B cell (primary cell): ENCODE measurements around the gene PTPRN. TPM values are rescaled to one million over a fixed set of nuclear protein-coding genes. Genes with fewer than 3 reads are reported as not detected.

Source experiments
- ATAC-seq: fragments of 200-7000 bp; cut with Tn5 transposase; one replicate; pipeline ENCODE4 v1.10.0; 2021; ENCODE audit warnings: low read depth, mild to moderate bottlenecking, moderate number of reproducible peaks, moderate library complexity
- CTCF ChIA-PET: fragments of 350-600 bp; sonication (Branson Sonifier 250); formaldehyde crosslinking; loops from one replicate; lab custom pipeline; 2021; ENCODE audit warnings: antibody characterized with exemption, inconsistent platforms; lab: Charles Lee
- POLR2A ChIA-PET: fragments of 350-600 bp; sonication (Branson Sonifier 250); formaldehyde crosslinking; loops from one replicate; lab custom pipeline; 2021; ENCODE audit warnings: antibody characterized with exemption; lab: Charles Lee
- DNase-seq: peaks from one replicate; pipeline ENCODE4 v3.0.0; 2013
- H2AFZ ChIP-seq: 2 replicates; pipeline ENCODE4 v1.6.1; 2012; ENCODE audit warnings: mild to moderate bottlenecking, low read depth, low read length; ENCODE audit not compliant: insufficient read depth, poor library complexity, severe bottlenecking
- H3K27ac ChIP-seq, 2 donors: 1 replicate in 1 of 2; 2 replicates in 1 of 2; pipeline ENCODE4 v1.5.1; 2012 to 2013; ENCODE audit warnings: low read length in 2 of 2, mild to moderate bottlenecking in 2 of 2, moderate library complexity in 1 of 2
- H3K27me3 ChIP-seq, 4 experiments: fragments of 200-600 bp in 1 of 4; sonication (generic) in 1 of 4; replicated peaks in 1 of 4; 1 replicate in 2 of 4; 2 replicates in 2 of 4; pipeline versions ENCODE4 v1.6.1 to v1.7.0; 2013 to 2016; ENCODE audit warnings: low read length in 3 of 4, mild to moderate bottlenecking in 2 of 4, mixed read lengths in 1 of 4, moderate library complexity in 1 of 4; ENCODE audit not compliant: insufficient read depth in 4 of 4, control insufficient read depth in 3 of 4; ENCODE audit errors: control extremely low read depth in 1 of 4
- H3K36me3 ChIP-seq, 2 experiments: replicated peaks in 1 of 2; 1 replicate in 1 of 2; 2 replicates in 1 of 2; pipeline versions ENCODE4 v1.6.1 to v1.7.1; 2013; ENCODE audit warnings: low read length in 1 of 2; ENCODE audit not compliant: insufficient read depth in 2 of 2, control insufficient read depth in 1 of 2; ENCODE audit errors: control extremely low read depth in 1 of 2, extremely low read depth in 1 of 2
- H3K4me1 ChIP-seq, 2 donors: fragments of 200-600 bp in 1 of 2; sonication (generic) in 1 of 2; 1 replicate in 1 of 2; 2 replicates in 1 of 2; pipeline versions ENCODE4 v1.5.1 to v1.6.1; 2013 to 2017; ENCODE audit warnings: low read length in 2 of 2; ENCODE audit not compliant: control insufficient read depth in 2 of 2, insufficient read depth in 2 of 2
- H3K4me2 ChIP-seq: replicated peaks from 2 replicates; pipeline ENCODE3; 2012; ENCODE audit warnings: mild to moderate bottlenecking, low read depth, low read length; ENCODE audit not compliant: poor library complexity, severe bottlenecking
- H3K4me3 ChIP-seq, 5 experiments: fragments of 200-600 bp in 1 of 5; sonication (generic) in 1 of 5; 1 replicate in 3 of 5; 2 replicates in 2 of 5; pipeline versions ENCODE4 v1.5.1 to v1.7.0; 2011 to 2016; ENCODE audit warnings: low read length in 4 of 5, mild to moderate bottlenecking in 4 of 5, low read depth in 2 of 5, control low read depth in 1 of 5, moderate library complexity in 1 of 5; ENCODE audit not compliant: insufficient read depth in 1 of 5; ENCODE audit errors: control extremely low read depth in 1 of 5, extremely low read depth in 1 of 5
- H3K79me2 ChIP-seq: fragments of 200-600 bp; sonication (generic); one replicate; pipeline ENCODE4 v1.6.0; 2016; ENCODE audit warnings: low read length; ENCODE audit not compliant: control insufficient read depth, insufficient read depth
- H3K9ac ChIP-seq: fragments of 200-600 bp; sonication (generic); 2 replicates; pipeline ENCODE4 v1.6.1; 2017; ENCODE audit warnings: mild to moderate bottlenecking, low read length, moderate library complexity
- H3K9me3 ChIP-seq, 3 donors: one replicate each; pipeline versions ENCODE4 v1.6.1 to v1.7.1; 2013; ENCODE audit warnings: low read length in 2 of 3; ENCODE audit not compliant: control insufficient read depth in 2 of 3, insufficient read depth in 1 of 3; ENCODE audit errors: control extremely low read depth in 1 of 3
- H4K20me1 ChIP-seq: 2 replicates; pipeline ENCODE4 v1.6.0; 2012; ENCODE audit warnings: mild to moderate bottlenecking, low read length; ENCODE audit not compliant: insufficient read depth, control insufficient read depth, poor library complexity, severe bottlenecking
- H3K27ac Mint-ChIP-seq: one replicate; pipeline ENCODE4 v1.8.0; 2021; ENCODE audit warnings: mixed read lengths
- H3K27me3 Mint-ChIP-seq: one replicate; pipeline ENCODE4 v1.8.0; 2021; ENCODE audit warnings: mixed read lengths
- H3K4me1 Mint-ChIP-seq: one replicate; pipeline ENCODE4 v1.8.0; 2021; ENCODE audit warnings: mixed read lengths
- H3K4me3 Mint-ChIP-seq: one replicate; pipeline ENCODE4 v1.8.0; 2021; ENCODE audit warnings: mixed read lengths
- H3K9me3 Mint-ChIP-seq: one replicate; pipeline ENCODE4 v1.8.0; 2022; ENCODE audit warnings: mixed read lengths; ENCODE audit not compliant: insufficient read depth
- CTCF ChIP-seq: fragments of 200-600 bp; IDR thresholded peaks from one replicate; pipeline ENCODE4 v1.8.0; 2022; ENCODE audit warnings: antibody characterized with exemption, mild to moderate bottlenecking
- EZH2 ChIP-seq: IDR thresholded peaks from 2 replicates; pipeline ENCODE4 v1.6.1; 2012; ENCODE audit warnings: borderline replicate concordance, low read depth, mild to moderate bottlenecking, moderate library complexity, low read length; ENCODE audit not compliant: insufficient read depth, poor library complexity, severe bottlenecking
- WGBS: methylation state at CpG from one replicate; pipeline ENCODE4 v1.1.5; 2013; ENCODE audit warnings: missing lambda C conversion rate; ENCODE audit not compliant: insufficient coverage; 5-methylcytosine and 5-hydroxymethylcytosine counted together
- intact Hi-C: fragments of 100-400 bp; cut with micrococcal nuclease; formaldehyde crosslinking; loops from one replicate; pipeline ENCODE4 v1.10.0; 2022
- polyA plus RNA-seq: library from polyadenylated mRNA; depleted of rRNA; stranded (reverse); fragments of >200 nt; gene quantifications from 2 replicates; pipeline ENCODE4 v1.2.3, GENCODE V29; 2012
- total RNA-seq, 2 donors: library from RNA; stranded (reverse); fragments of 120-200 nt in 1 of 2; gene quantifications; 1 replicate in 1 of 2; 2 replicates in 1 of 2; pipeline versions ENCODE4 v1.2.3 to v1.2.4, GENCODE V29; 2013 to 2022

The PTPRN gene
- total and polyA plus RNA-seq, 2 donors (not counting 1 experiment from before 2014, with no cell fraction given): 0.04 TPM; not detected in 1

- ChIA-PET CTCF (no interaction called here), POLR2A (interaction anchor here (0.7 kb wide), 1 partner anchor 74 kb away, joined by 3 read pairs; no protein-coding TSS in a partner anchor)
- Histone ChIP-seq H2AFZ (no peak overlapping the region), H3K4me1 (no peaks in the 10 kb centered on the region), H4K20me1 (no peaks in the 10 kb centered on the region), H3K4me2 (no peak overlapping the region), H3K79me2 (no peaks in the 10 kb centered on the region), H3K9me3 (no peaks in the 10 kb centered on the region), H3K36me3 (no peaks in the 10 kb centered on the region), H3K9ac (no peak overlapping the region), H3K4me3 (no peak overlapping the region), H3K27ac (no peak overlapping the region), H3K27me3 (peaks cover 0 to 41% (median 7%) of the 10 kb centered on the region in 4 experiments)
- Mint-ChIP-seq H3K9me3 (no peaks in the 10 kb centered on the region), H3K4me3 (no peak overlapping the region), H3K27me3 (peaks cover 71% of the 10 kb centered on the region), H3K4me1 (no peaks in the 10 kb centered on the region), H3K27ac (no peak overlapping the region)
- DNase-seq (peak; percentile 65), ATAC-seq (peak; percentile 47)
- intact Hi-C loops: loop anchor here (1.0 kb wide), 1 partner anchor 192 kb away; the partner anchor contains the start of gene NHEJ1
- TF ChIP-seq CTCF: peak; percentile 72
- TF ChIP-seq EZH2: no peak
- 0% methylated on average over 2 of the region's 5 CpGs for WGBS
These were observed 43.3 kb upstream of the PTPRN start for GRCh38 chr2:219352448-219353023.

DNA sequence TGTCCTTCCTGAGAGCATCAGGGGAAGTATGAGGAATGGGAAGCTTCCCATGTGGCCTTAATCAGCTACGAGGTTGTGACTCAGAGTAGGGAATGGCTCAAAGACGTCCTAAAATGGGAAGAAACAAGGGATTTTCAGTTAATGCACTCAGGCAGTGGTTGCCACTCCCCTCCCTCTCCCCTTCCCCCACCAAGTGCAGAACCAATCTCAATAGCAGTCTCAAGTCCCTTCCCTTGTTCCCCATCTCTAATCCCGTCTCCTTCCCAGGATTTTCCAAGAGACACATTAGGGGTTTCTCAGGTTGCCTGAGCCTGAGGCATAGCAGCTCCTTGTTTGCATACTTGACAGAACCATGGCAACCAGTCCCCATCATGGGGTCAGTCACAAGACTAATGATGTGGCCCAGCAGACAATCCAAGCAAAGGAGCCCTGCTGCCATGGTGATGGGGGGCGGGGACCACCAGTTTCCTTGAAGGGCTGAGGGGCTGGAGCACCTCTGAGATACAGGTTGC, 41.6 kb upstream of the PTPRN start:
- Histone ChIP-seq H3K4me3 (no peak overlapping the region), H3K36me3 (no peaks in the 10 kb centered on the region), H3K4me1 (no peaks in the 10 kb centered on the region), H3K9me3 (no peaks in the 10 kb centered on the region), H3K4me2 (no peak overlapping the region), H2AFZ (no peak overlapping the region), H3K9ac (no peak overlapping the region), H3K27me3 (peaks cover 0 to 36% (median 7%) of the 10 kb centered on the region in 4 experiments), H4K20me1 (no peaks in the 10 kb centered on the region), H3K79me2 (no peaks in the 10 kb centered on the region), H3K27ac (no peak overlapping the region)
- H3K4me3 Mint-ChIP-seq: no peak overlapping the region
- TF ChIP-seq EZH2: no peak
- TF ChIP-seq CTCF: no peak
- intact Hi-C loops: no loop called here
- H3K27me3 Mint-ChIP-seq: peaks cover 70% of the 10 kb centered on the region
- ATAC-seq: no peak
- no peaks in the 10 kb centered on the region for H3K9me3 Mint-ChIP-seq
- ChIA-PET CTCF (interaction anchor here (1.3 kb wide), 1 partner anchor 10 kb away, joined by 3 read pairs; no protein-coding TSS in a partner anchor), POLR2A (no interaction called here)
- no peaks in the 10 kb centered on the region for H3K4me1 Mint-ChIP-seq
- no peak overlapping the region for H3K27ac Mint-ChIP-seq
- DNase-seq: no peak
- WGBS: 83% methylated on average over 3 of the region's 4 CpGs
